Measurements from ENCODE around the gene FTCDNL1.

- TF ChIP-seq CTCF (IDR thresholded peaks at IDR 0.05 in 4 of 5, conservative IDR thresholded peaks at IDR 0.05 in 1 of 5) (no peak), POLR2A (IDR thresholded peaks at IDR 0.05) (no peak)
Observed at GRCh38 chr2:199804831-199805230, 46.2 kb downstream of the FTCDNL1 start.
